ENCODE data around the gene BRPF1.

Gene BRPF1

DNA sequence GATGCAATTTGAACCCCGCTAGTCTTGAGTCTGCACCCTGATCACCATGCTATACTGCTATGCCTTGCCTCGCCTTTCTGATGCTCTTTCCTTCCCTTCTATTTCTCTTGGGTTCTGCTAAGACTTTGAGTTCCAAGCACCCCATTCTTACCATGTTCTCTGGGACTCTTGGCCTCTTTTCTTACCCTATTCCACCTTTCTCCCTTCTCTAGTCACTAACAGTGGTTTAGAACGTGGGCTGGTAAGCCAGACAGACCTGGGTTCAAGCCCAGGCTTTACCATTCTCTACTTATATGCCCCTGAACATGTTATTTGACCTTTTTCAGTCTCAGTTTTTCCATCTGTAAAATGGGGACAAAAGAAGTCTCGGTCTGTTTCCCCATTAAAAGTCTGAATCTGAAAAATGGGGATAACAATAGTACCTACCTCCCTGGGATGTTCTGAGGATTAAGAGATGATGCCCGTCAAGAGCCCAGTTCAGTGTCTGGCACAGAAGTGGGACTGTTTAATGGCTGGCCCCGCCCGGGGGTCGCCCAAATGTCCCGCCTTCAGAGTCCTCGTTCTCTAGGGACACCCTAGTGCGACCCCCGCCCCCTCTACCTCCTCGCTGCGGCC is 60.4 kb downstream of the BRPF1 start:
- DNase-seq: no peak

DNA sequence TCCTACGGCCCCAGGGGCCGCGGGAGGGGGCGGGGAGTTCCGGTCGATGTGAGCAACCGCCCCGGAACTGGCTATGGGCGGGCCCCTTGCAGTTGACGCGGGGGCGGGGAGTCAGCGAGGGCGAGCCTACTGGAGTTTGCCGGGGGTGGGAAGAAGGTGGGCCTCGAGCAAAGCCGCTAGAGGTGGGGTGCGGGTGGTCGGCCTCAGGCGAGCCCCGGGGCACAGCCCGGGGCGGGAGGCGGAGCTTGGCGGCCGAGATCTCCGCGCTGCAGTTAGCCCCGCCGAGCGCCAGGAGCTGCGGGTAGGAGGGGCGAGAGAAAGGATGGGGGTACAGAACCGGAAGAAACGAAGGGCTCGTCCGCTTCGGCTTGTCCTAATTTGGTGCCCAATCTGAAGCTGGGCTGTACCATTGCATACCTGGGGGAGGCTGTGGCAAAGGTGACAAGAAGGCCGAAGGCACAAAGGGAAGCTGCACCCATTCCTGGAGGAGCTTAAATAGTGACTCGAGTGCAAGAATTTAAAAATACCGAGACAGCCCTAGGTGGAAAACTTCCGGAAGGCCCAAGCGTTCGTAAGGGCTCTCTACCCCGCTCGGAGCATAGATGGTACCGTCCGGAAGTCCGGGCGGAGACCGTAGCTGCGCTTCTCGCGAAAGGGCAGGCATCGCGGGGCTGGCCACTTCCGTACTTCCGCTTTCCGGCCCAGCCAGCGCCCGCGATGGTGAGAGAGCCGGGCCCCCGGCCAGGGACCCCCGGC is 61.0 kb downstream of the BRPF1 start, which contains the start of the genes ARPC4 and TADA3:
Gene ARPC4 (plus strand): TSS at position 678 of the 756 bp plus-strand sequence. CDS start 40 bp downstream, at position 718.
Gene TADA3 (minus strand): TSS at position 69 of the 756 bp plus-strand sequence. CDS start 1,007 bp downstream, outside the sequence.
- peak; percentile 43 for DNase-seq

DNA sequence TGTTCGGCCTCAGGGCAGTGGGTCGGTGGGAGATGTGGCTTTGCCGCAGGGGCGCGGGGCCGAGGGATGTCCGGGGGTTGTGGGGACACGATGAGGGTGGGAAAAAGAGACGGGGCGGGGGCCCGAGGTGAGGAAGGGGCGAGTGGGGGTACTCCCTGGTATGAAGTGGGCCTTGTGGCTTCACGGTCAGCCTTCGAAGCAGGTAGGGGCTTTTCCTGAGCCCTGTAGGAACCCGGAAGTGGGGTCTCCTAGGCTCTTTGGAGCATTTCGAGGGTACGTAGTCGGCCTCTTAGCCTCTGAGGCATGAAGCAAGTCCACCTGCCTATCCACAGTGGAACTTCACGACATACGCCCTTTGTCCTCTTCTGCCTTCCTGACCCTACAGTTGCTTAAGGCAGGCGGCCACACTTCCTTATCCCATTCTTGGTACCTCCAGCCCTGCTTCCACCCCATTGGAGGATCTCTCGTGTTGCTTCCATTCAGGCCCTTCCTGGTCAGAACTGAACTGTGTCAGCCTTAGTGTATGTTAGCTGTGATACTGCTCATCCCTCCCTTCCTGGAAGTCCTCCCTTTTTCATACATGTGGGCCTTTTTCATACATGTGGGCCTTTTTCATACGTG is 61.7 kb downstream of the BRPF1 start:
- no peak for DNase-seq

DNA sequence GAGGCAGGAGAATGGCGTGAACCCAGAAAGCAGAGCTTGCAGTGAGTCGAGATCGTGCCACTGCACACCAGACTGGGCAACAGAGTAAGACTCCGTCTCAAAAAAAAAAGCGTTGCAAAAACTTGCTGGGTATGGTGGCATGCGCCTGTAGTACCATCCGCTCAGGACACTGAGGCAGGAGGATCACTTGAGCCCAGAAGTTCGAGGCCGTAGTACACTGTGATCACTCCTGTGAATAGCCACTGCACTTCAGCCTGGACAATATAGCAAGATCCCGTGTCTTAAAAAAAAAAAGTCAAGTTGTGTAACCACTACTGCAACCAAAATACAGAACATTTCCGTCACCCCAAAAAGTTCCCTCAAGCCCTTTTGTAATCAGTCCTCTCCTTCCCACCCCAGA is 62.9 kb downstream of the BRPF1 start:
- DNase-seq: no peak

DNA sequence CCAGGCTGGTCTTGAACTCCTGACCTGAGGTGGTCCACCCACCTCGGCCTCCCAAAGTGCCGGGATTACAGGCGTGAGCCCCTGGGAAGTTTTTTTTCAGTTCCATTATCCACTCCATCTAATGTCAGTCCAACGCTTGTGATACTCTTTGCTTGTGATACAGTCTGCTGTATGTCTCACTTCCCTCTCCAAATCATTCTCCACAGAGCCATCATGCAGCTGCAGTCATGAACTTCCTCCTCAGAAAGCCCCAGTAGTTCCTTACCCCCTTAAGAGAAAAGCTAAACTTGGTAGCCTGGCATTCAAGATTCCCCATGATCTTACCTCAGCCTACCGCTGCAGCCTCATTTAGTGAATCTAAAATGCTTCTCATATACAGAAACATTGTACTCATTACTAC is 63.7 kb downstream of the BRPF1 start:
- no peak for DNase-seq

DNA sequence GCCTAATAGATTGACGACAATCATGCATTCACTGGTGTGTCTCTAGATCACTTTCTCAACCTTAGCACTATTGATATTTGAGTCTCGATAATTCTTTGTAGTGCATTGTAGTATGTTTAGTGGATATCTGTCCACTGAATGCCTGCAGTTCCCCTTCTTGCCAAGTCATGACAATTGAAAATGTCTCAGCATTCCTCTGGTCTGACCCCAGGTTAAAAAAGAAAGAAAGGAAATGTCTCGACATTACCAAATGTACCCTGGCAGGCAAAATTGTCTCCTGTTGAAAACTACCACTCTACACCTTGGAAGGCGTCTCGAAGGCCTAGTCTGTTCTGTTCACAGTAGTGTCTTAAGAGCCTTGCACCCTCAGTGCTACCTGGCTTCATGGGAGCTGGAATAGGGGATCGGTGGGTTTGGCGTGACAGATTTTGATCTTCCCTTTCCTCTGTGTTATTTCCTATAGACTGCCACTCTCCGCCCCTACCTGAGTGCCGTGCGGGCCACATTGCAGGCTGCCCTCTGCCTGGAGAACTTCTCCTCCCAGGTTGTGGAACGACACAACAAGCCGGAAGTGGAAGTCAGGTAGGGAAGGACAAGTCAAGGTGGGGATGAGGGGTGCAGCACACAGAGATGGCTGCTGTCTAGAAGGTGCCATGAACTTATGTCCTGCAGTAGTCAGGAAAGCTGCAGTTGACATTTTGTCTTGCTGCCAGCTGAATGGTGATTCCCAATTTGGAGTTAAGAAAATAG is 65.8 kb downstream of the BRPF1 start:
- DNase-seq: no peak
